ENCODE results near the gene LRRN3. TPM values are rescaled to one million over a fixed set of nuclear protein-coding genes. Genes with fewer than 3 reads are reported as not detected.

The LRRN3 gene
- total RNA-seq, 6 donors from 2014 or later = 0.89 to 5.4 (median 2.6) TPM; not detected in 1

GRCh38 chr7:111057066-111057465 lies 33.9 kb upstream of the LRRN3 start:
- TF ChIP-seq EP300 (IDR thresholded peaks at IDR 0.05) = no peak
- no peak overlapping the region for H3K27ac ChIP-seq
- DNase-seq = no peak
- no peaks in the 10 kb centered on the region for H3K9me3 ChIP-seq
- no peak overlapping the region for H3K4me3 ChIP-seq
- H3K27me3 ChIP-seq = no peaks in the 10 kb centered on the region
- no peaks in the 10 kb centered on the region for H3K4me1 ChIP-seq
- WGBS, 2 donors = 91 to 93% methylated on average over 4 of the region's 4 CpGs
- no peak for ATAC-seq (ENCODE audit: low FRiP score in 2 of 2)
- no peaks in the 10 kb centered on the region for H3K36me3 ChIP-seq

- Histone ChIP-seq H3K27me3 (no peaks in the 10 kb centered on the region), H3K4me3 (no peak overlapping the region), H3K9me3 (peaks cover 0 to 8% (median 0%) of the 10 kb centered on the region in 4 donors), H3K36me3 (no peaks in the 10 kb centered on the region), H3K27ac (no peak overlapping the region), H3K4me1 (no peaks in the 10 kb centered on the region)
- no peak for ATAC-seq (ENCODE audit: low FRiP score in 2 of 2)
- no peak for DNase-seq
- TF ChIP-seq POLR2A (IDR thresholded peaks at IDR 0.05) = no peak
Measured at GRCh38 chr7:111059833-111060232, 31.1 kb upstream of the LRRN3 start.

GRCh38 chr7:111063166-111063565 lies 27.8 kb upstream of the LRRN3 start:
- TF ChIP-seq EP300 (IDR thresholded peaks at IDR 0.05) (no peak), POLR2AphosphoS5 (IDR thresholded peaks at IDR 0.05) (no peak), CTCF (IDR thresholded peaks at IDR 0.05) (no peak), POLR2A (IDR thresholded peaks at IDR 0.05) (no peak)
- ATAC-seq (ENCODE audit: low FRiP score in 2 of 2) = no peak
- Histone ChIP-seq H3K27ac (no peak overlapping the region), H3K36me3 (no peaks in the 10 kb centered on the region), H3K27me3 (no peaks in the 10 kb centered on the region), H3K4me3 (no peak overlapping the region), H3K9me3 (peaks cover 0 to 8% (median 0%) of the 10 kb centered on the region in 4 donors), H3K4me1 (no peaks in the 10 kb centered on the region)
- no peak for DNase-seq
- WGBS, 2 donors = 90 to 97% methylated on average over 1 of the region's 1 CpG

GRCh38 chr7:111067251-111067650 lies 23.7 kb upstream of the LRRN3 start:
- H3K4me1 ChIP-seq = no peaks in the 10 kb centered on the region
- no peak for TF ChIP-seq POLR2AphosphoS5 (IDR thresholded peaks at IDR 0.05)
- no peak for TF ChIP-seq EP300 (IDR thresholded peaks at IDR 0.05)
- no peak for TF ChIP-seq CTCF (IDR thresholded peaks at IDR 0.05)
- no peak for TF ChIP-seq POLR2A (IDR thresholded peaks at IDR 0.05)
- H3K36me3 ChIP-seq = no peaks in the 10 kb centered on the region
- ATAC-seq (ENCODE audit: low FRiP score in 2 of 2) = no peak
- no peak overlapping the region for H3K27ac ChIP-seq
- WGBS, 2 donors = 94 to 98% methylated on average over 4 of the region's 4 CpGs
- H3K9me3 ChIP-seq = peaks cover 0 to 8% (median 0%) of the 10 kb centered on the region in 4 donors
- H3K4me3 ChIP-seq = no peak overlapping the region
- no peaks in the 10 kb centered on the region for H3K27me3 ChIP-seq
- no peak for DNase-seq

- Histone ChIP-seq H3K4me1 (no peaks in the 10 kb centered on the region), H3K27ac (no peak overlapping the region), H3K4me3 (no peak overlapping the region), H3K27me3 (no peaks in the 10 kb centered on the region), H3K9me3 (peaks cover 0 to 8% (median 0%) of the 10 kb centered on the region in 4 donors), H3K36me3 (no peaks in the 10 kb centered on the region)
- TF ChIP-seq EP300 (IDR thresholded peaks at IDR 0.05) = no peak
- no peak for TF ChIP-seq CTCF (IDR thresholded peaks at IDR 0.05)
- no peak for TF ChIP-seq POLR2A (IDR thresholded peaks at IDR 0.05)
- no peak for TF ChIP-seq POLR2AphosphoS5 (IDR thresholded peaks at IDR 0.05)
- ATAC-seq (ENCODE audit: low FRiP score in 2 of 2) (no peak), DNase-seq (no peak)
- WGBS, 2 donors = 92 to 95% methylated on average over 2 of the region's 2 CpGs
Measured at GRCh38 chr7:111067682-111068081, 23.2 kb upstream of the LRRN3 start.

- no peak for ATAC-seq (ENCODE audit: low FRiP score in 2 of 2)
Measured at GRCh38 chr7:111068618-111069017, 22.3 kb upstream of the LRRN3 start.

More at GRCh38 chr7:111068618-111069017, 22.3 kb upstream of the LRRN3 start:
- H3K36me3 ChIP-seq = no peaks in the 10 kb centered on the region
- no peaks in the 10 kb centered on the region for H3K9me3 ChIP-seq
- no peak for DNase-seq
- 79 to 96% methylated on average over 2 of the region's 2 CpGs for WGBS, 2 donors
- H3K27ac ChIP-seq = no peak overlapping the region
- no peak overlapping the region for H3K4me3 ChIP-seq
- TF ChIP-seq EP300 (IDR thresholded peaks at IDR 0.05) = no peak
- TF ChIP-seq CTCF (IDR thresholded peaks at IDR 0.05) = no peak
- H3K4me1 ChIP-seq = no peaks in the 10 kb centered on the region
- H3K27me3 ChIP-seq = no peaks in the 10 kb centered on the region

Data from upper lobe of left lung (tissue), 6 donors.